ENCODE results near the gene TMEM255B.

The TMEM255B gene

DNA sequence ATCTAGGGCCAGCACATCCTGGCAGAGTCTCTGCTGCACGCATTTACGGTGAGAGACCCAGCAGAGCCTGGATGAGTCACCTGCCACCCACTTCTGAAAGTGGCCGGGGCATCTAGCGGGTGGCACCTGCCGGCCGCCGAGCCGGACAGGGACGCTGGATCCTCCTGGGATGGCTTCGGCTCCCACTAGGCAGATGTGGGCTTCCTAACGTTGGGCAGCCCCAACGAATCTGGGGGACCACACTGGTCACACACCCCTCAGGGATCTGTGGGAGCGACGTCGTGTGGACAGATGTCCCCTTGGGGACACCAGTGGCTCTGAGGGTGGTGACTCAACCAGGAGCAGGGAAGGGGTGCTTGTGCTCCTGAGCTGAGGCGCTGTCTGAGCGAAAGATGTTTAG, 32.2 kb downstream of the TMEM255B start:
- ATAC-seq (ENCODE audit: low read depth) (no peak), DNase-seq (ENCODE audit: low spot score) (no peak)
- peaks cover 7% of the 10 kb centered on the region for H3K4me1 ChIP-seq (ENCODE audit: insufficient read depth, poor library complexity, severe bottlenecking)
- 0 out of 2 replicates have a peak, but pooled peaks cover 3% of the 10 kb centered on the region for H3K36me3 ChIP-seq (ENCODE audit: low read depth)
- TF ChIP-seq, protein P1, sequence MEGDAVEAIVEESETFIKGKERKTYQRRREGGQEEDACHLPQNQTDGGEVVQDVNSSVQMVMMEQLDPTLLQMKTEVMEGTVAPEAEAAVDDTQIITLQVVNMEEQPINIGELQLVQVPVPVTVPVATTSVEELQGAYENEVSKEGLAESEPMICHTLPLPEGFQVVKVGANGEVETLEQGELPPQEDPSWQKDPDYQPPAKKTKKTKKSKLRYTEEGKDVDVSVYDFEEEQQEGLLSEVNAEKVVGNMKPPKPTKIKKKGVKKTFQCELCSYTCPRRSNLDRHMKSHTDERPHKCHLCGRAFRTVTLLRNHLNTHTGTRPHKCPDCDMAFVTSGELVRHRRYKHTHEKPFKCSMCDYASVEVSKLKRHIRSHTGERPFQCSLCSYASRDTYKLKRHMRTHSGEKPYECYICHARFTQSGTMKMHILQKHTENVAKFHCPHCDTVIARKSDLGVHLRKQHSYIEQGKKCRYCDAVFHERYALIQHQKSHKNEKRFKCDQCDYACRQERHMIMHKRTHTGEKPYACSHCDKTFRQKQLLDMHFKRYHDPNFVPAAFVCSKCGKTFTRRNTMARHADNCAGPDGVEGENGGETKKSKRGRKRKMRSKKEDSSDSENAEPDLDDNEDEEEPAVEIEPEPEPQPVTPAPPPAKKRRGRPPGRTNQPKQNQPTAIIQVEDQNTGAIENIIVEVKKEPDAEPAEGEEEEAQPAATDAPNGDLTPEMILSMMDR (IDR thresholded peaks at IDR 0.05; ENCODE audit: poor library complexity, severe bottlenecking), result no peak
- no peaks in the 10 kb centered on the region for H3K9me3 ChIP-seq (ENCODE audit: severe bottlenecking)
- no peak overlapping the region for H3K4me3 ChIP-seq (ENCODE audit: severe bottlenecking)
- no peaks in the 10 kb centered on the region for H3K27me3 ChIP-seq (ENCODE audit: insufficient read depth, poor library complexity, severe bottlenecking)
- H3K27ac ChIP-seq (ENCODE audit: poor library complexity, severe bottlenecking), result no peak overlapping the region

DNA sequence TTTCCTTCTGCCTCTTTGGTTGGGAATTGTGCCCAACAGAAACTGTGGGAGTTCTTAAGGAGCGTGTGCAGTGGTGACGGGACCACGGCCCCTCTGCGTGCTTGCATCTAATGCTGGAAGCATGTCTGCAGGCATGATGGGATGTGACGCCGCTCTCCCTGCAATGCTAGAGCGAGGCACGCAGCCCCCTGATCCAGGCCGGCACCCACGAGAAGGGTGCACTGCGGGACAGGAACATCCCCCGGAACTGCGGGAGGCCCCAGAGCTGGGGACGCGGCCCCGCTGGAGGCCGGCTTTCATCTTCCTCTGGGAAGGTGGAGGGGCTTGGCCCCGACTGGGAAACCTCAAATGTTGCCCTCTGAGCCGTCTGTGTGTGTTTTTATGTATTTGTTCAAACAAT, 32.7 kb downstream of the TMEM255B start:
- DNase-seq (ENCODE audit: low spot score) (no peak), ATAC-seq (ENCODE audit: low read depth) (no peak)
- Histone ChIP-seq H3K27ac (ENCODE audit: poor library complexity, severe bottlenecking) (no peak overlapping the region), H3K9me3 (ENCODE audit: severe bottlenecking) (no peaks in the 10 kb centered on the region), H3K4me3 (ENCODE audit: severe bottlenecking) (no peak overlapping the region), H3K36me3 (ENCODE audit: low read depth) (no peaks in the 10 kb centered on the region), H3K4me1 (ENCODE audit: insufficient read depth, poor library complexity, severe bottlenecking) (peaks cover 2% of the 10 kb centered on the region), H3K27me3 (ENCODE audit: insufficient read depth, poor library complexity, severe bottlenecking) (no peaks in the 10 kb centered on the region)
- TF ChIP-seq, protein P1 (IDR thresholded peaks at IDR 0.05; ENCODE audit: poor library complexity, severe bottlenecking), result no peak

DNA sequence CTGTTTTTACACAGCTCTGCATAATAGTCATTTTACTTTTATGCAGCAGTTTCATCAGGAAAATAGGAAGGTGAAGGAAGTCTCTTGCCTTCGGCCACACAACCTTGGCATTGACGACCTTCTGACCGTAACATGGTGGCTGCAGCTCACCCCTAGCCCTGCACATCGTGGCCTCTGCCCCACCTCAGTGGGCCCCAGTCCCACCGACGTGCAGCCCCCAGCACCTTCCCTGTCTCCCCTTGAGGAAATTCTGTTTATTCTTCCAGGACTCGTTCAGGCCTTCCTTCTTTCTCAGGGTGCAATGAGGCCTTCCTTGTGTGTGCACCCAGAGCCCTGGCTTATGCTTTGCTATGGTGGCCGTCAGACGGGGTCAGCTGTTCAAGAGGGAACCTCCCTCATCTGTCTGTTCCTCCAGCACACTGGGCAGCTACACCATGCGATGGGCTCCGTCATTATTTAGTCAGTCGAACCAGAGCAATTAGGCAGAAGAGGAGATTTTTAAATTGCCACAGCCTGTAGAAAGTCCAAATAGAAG, 33.3 kb downstream of the TMEM255B start:
- DNase-seq (ENCODE audit: low spot score) (no peak), ATAC-seq (ENCODE audit: low read depth) (no peak)
- Histone ChIP-seq H3K4me1 (ENCODE audit: insufficient read depth, poor library complexity, severe bottlenecking) (no peaks in the 10 kb centered on the region), H3K4me3 (ENCODE audit: severe bottlenecking) (no peak overlapping the region), H3K36me3 (ENCODE audit: low read depth) (no peaks in the 10 kb centered on the region), H3K27me3 (ENCODE audit: insufficient read depth, poor library complexity, severe bottlenecking) (no peaks in the 10 kb centered on the region), H3K27ac (ENCODE audit: poor library complexity, severe bottlenecking) (no peak overlapping the region), H3K9me3 (ENCODE audit: severe bottlenecking) (no peaks in the 10 kb centered on the region)
- TF ChIP-seq, protein P1 (IDR thresholded peaks at IDR 0.05; ENCODE audit: poor library complexity, severe bottlenecking), result no peak

DNA sequence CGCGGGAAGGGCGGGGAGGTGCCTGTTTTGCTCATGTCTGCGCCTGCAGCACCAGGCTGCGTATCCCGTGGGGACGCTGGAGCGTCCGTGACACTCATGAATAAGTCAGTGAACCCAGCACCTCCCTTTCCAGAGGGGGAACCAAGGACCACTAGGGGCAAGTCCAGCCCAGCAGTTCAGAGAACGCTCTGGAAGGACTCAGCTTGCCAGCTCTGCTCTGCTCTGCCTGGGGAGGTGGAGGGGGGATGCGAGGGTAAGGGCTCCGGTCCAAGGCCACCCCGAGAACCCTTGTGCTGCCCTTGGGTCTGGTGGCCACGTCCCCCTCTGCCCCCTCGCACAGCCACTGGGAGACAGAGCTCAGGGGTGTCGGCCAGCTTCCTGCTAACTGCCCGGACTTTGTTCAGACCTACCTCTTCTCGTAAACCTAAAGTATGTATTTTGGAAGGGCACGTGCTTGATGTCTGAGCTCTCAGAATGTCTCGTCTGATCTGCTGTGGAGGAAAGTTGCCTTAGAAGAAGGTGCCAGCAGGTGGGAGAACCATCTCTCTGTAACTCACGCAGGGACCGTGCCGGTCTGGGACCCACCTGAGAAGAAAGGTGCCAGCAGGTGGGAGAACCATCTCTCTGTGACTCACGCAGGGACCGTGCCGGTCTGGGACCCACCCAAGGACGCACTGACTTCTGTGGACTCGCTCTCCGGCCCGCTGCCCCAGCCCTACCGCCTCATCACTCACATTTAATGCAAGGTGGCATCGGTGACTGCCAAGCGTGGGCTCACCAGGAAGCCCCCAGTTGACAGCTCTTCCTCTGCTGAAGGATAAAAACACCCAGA, 34.1 kb downstream of the TMEM255B start:
- TF ChIP-seq, protein P1 (IDR thresholded peaks at IDR 0.05; ENCODE audit: poor library complexity, severe bottlenecking), result no peak
- H3K4me3 ChIP-seq (ENCODE audit: severe bottlenecking), result no peak overlapping the region
- H3K27me3 ChIP-seq (ENCODE audit: insufficient read depth, poor library complexity, severe bottlenecking), result no peaks in the 10 kb centered on the region
- no peaks in the 10 kb centered on the region for H3K36me3 ChIP-seq (ENCODE audit: low read depth)
- no peaks in the 10 kb centered on the region for H3K4me1 ChIP-seq (ENCODE audit: insufficient read depth, poor library complexity, severe bottlenecking)
- ATAC-seq (ENCODE audit: low read depth) (peak; percentile 16; the same call in 1 of the 3 replicates), DNase-seq (ENCODE audit: low spot score) (peak; percentile 47)
- no peaks in the 10 kb centered on the region for H3K9me3 ChIP-seq (ENCODE audit: severe bottlenecking)
- no peak overlapping the region for H3K27ac ChIP-seq (ENCODE audit: poor library complexity, severe bottlenecking)

DNA sequence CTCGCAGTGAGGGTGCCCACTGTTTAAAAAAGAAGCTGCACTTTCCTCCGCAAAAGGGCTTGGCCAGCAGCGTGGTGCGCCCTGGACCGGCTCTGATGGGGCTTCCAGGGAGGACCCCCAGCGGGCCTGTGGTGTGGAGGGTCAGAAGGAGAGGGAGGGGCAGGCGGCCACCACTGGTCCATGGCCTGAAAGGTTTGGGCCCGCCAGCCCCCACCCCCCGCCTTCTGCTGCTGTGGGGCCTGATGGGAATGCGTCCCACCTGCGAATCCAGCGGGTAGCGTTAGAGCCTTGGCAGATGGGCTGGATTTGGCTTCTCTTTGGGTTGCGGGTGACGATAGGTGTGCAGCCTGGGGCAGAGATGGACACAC, 34.7 kb downstream of the TMEM255B start:
- TF ChIP-seq, protein P1 (IDR thresholded peaks at IDR 0.05; ENCODE audit: poor library complexity, severe bottlenecking), result no peak
- no peaks in the 10 kb centered on the region for H3K27me3 ChIP-seq (ENCODE audit: insufficient read depth, poor library complexity, severe bottlenecking)
- ATAC-seq (ENCODE audit: low read depth) (no peak), DNase-seq (ENCODE audit: low spot score) (peak; percentile 60)
- no peak overlapping the region for H3K27ac ChIP-seq (ENCODE audit: poor library complexity, severe bottlenecking)
- no peaks in the 10 kb centered on the region for H3K36me3 ChIP-seq (ENCODE audit: low read depth)
- H3K4me3 ChIP-seq (ENCODE audit: severe bottlenecking), result no peak overlapping the region
- H3K9me3 ChIP-seq (ENCODE audit: severe bottlenecking), result no peaks in the 10 kb centered on the region
- no peaks in the 10 kb centered on the region for H3K4me1 ChIP-seq (ENCODE audit: insufficient read depth, poor library complexity, severe bottlenecking)
